ENCODE results near the gene PNKD. TPM values are rescaled to one million over a fixed set of nuclear protein-coding genes. Genes with fewer than 3 reads are reported as not detected.

PNKD gene
- total RNA-seq, 1 donor from 2014 or later = 58.4 TPM

DNA sequence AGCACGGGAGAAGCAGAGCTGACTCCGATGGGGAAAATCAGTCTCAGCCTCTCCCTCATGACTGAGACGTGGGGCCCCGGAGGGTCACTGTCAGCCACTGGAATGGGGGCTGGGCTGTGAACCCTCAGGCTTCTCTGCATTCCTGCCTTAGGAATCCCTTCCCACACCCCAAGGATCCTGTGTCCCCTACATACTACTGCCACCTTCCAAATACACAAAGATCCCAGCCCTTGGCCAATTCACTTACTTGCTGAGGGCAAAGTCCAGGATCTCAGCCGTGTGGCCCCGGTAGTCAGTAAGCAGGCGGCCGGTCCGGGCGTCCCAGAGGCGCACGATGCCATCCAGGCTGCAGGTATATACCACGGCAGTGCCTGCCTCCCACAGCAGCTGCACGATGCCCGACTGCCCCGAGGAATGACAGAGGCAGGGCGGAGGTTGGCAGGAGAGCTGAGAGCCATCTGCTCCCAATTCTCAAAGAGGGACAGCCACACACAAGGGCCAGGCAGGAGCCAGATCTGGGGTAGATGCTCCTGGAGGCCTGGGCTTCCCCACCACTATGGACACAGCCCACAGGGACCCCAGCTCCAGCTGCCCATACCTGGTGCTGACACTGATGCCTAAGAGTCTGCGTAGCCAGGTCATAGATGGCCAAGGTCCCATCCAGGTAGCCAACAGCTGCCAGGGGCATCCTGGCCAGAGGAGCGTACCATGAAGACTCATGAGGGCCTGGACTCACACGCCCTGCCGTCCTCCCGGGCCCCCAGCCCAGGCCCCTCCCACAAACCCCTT is 5.4 kb upstream of the PNKD start:
- TF ChIP-seq, protein P1, sequence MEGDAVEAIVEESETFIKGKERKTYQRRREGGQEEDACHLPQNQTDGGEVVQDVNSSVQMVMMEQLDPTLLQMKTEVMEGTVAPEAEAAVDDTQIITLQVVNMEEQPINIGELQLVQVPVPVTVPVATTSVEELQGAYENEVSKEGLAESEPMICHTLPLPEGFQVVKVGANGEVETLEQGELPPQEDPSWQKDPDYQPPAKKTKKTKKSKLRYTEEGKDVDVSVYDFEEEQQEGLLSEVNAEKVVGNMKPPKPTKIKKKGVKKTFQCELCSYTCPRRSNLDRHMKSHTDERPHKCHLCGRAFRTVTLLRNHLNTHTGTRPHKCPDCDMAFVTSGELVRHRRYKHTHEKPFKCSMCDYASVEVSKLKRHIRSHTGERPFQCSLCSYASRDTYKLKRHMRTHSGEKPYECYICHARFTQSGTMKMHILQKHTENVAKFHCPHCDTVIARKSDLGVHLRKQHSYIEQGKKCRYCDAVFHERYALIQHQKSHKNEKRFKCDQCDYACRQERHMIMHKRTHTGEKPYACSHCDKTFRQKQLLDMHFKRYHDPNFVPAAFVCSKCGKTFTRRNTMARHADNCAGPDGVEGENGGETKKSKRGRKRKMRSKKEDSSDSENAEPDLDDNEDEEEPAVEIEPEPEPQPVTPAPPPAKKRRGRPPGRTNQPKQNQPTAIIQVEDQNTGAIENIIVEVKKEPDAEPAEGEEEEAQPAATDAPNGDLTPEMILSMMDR (conservative IDR thresholded peaks at IDR 0.05) = no peak
- Mint-ChIP-seq H3K4me1 (ENCODE audit: unreplicated experiment) (peaks cover 30% of the 10 kb centered on the region), H3K36me3 (peaks cover 20% of the 10 kb centered on the region), H3K4me3 (no peak overlapping the region), H3K9me3 (no peaks in the 10 kb centered on the region), H3K27ac (peak overlapping the region; percentile 56), H3K27me3 (no peaks in the 10 kb centered on the region)
- no peak for DNase-seq (ENCODE audit: extremely low spot score, unreplicated experiment)

DNA sequence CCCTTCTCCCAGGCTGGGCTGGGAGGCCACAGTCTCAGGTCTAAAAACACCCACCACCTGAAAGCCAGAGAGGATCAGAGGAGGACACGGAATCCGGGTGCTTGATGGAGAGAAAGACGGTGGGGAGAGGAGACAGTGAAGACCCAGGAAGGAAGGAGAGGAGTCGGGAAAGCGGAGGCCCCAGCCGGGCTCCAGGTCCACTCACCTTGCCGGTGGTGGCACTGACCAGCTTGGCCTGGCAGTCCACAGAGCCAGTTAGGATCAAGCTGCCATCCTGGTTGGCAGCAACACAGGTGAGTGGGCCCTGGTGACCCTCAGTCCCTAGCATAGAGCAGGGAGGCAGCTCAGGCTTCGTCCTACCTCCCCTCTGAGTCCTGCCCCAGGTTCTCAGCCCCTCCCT is 4.7 kb upstream of the PNKD start:
- TF ChIP-seq, protein P1 (conservative IDR thresholded peaks at IDR 0.05) = no peak
- no peak for DNase-seq (ENCODE audit: extremely low spot score, unreplicated experiment)
- Mint-ChIP-seq H3K4me3 (no peak overlapping the region), H3K36me3 (peaks cover 22% of the 10 kb centered on the region), H3K9me3 (no peaks in the 10 kb centered on the region), H3K4me1 (ENCODE audit: unreplicated experiment) (peaks cover 26% of the 10 kb centered on the region), H3K27me3 (no peaks in the 10 kb centered on the region), H3K27ac (no peak overlapping the region)

DNA sequence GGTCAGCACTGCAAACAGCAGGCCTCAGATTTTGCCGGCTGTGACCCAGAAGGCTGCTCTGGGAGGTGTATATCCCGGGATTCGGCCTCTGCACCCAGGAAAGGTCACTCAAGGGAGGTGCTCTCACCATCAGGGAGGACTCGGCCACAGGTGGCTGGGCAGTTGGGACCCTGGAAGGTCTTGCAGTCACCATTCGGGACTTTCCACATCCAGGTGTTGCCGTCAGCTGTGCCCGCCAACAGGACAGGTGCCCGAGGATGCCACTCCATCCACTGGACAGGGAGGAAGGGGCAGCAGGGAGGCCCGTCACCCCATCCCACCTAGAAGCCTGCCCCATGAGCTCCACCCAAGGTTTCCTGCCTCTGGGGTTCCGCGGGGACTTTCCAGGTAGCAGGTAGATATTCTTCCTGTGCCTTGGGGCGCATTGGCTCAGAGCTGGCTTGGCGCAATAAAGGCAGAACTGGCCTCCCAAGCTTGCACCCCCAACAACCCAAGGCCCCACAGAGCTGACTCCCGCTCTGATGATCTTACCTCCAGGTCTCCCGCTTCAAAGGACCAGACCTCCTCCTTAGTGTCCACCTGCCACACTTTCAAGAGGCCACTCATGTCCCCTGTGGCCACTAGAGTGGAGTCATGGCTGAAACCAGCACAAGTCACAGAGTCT is 3.9 kb upstream of the PNKD start:
- H3K27me3 Mint-ChIP-seq = no peaks in the 10 kb centered on the region
- H3K27ac Mint-ChIP-seq = no peak overlapping the region
- H3K9me3 Mint-ChIP-seq = no peaks in the 10 kb centered on the region
- H3K4me1 Mint-ChIP-seq (ENCODE audit: unreplicated experiment) = peaks cover 24% of the 10 kb centered on the region
- no peak overlapping the region for H3K4me3 Mint-ChIP-seq
- H3K36me3 Mint-ChIP-seq = peaks cover 22% of the 10 kb centered on the region
- DNase-seq (ENCODE audit: extremely low spot score, unreplicated experiment) = no peak
- TF ChIP-seq, protein P1 (conservative IDR thresholded peaks at IDR 0.05) = no peak

DNA sequence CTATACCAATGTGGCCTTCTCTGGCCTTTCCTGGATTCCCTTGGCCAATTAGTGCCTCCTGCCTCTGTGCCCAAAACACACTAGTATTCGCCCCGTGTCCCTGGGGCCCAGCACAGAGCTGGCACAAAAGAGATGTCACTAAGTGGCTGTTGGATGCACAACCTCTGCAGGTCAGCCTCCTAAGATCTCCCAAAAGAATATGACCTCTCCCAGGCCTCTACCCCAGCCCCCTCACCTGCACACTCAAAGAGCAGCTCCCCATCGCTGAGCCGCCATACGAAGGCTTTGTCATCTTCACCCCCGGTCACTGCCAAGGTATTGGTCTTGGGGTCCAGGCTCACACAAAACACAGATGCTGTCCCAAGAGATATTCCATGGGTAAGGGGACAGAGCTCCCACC is 3.1 kb upstream of the PNKD start:
- DNase-seq (ENCODE audit: extremely low spot score, unreplicated experiment) = no peak
- Mint-ChIP-seq H3K4me3 (peak overlapping the region; percentile 70), H3K4me1 (ENCODE audit: unreplicated experiment) (peaks cover 31% of the 10 kb centered on the region), H3K36me3 (peaks cover 22% of the 10 kb centered on the region), H3K9me3 (no peaks in the 10 kb centered on the region), H3K27ac (peak overlapping the region; percentile 39), H3K27me3 (no peaks in the 10 kb centered on the region)
- TF ChIP-seq, protein P1 (conservative IDR thresholded peaks at IDR 0.05) = no peak

DNA sequence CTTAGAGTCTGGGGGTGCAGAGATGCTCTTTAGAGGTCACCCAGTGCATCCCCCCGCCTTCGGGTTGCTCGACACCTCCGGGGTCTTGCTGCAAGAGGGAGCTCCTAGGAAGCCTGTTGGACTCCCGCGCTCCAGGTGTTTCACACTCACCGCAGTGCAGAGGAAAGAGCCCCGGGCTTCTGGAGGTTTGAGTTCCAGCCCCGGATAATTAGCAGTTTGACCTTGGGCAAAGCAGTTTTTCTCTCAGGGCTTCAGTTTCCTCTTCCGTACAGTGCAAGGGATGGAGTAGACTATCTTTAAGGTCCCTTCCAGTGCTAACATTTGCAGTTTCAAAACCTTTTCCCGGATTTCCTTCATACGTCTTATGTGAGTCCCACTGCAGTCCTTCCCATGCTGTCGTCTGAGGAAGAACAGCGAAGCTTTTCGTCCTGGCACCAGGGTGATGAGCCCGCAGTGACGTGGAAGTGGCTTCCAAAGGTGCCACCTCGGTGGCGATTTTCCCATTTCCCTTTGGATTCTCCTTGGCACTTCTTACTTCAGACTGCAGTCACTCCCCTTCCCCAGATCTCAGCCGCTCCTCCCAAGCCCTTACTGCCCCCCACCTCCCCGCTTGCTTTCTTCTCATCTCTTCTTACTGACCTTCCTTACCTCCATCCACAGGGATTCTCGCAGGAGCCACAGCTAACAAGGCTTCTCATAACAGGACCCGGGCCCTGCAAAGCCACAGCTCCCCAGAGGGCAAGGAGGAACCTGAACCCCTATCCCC is 585 bp downstream of the PNKD start:
- no peak for DNase-seq (ENCODE audit: extremely low spot score, unreplicated experiment)
- Mint-ChIP-seq H3K9me3 (no peaks in the 10 kb centered on the region), H3K36me3 (peaks cover 16% of the 10 kb centered on the region), H3K27ac (peak overlapping the region; percentile 93), H3K27me3 (no peaks in the 10 kb centered on the region), H3K4me1 (ENCODE audit: unreplicated experiment) (peaks cover 32% of the 10 kb centered on the region), H3K4me3 (peak overlapping the region; percentile 93)
- TF ChIP-seq, protein P1 (conservative IDR thresholded peaks at IDR 0.05) = no peak

All from type B pancreatic cell (in vitro differentiated cells).